Measurements from ENCODE around the gene IGLL1.

DNA sequence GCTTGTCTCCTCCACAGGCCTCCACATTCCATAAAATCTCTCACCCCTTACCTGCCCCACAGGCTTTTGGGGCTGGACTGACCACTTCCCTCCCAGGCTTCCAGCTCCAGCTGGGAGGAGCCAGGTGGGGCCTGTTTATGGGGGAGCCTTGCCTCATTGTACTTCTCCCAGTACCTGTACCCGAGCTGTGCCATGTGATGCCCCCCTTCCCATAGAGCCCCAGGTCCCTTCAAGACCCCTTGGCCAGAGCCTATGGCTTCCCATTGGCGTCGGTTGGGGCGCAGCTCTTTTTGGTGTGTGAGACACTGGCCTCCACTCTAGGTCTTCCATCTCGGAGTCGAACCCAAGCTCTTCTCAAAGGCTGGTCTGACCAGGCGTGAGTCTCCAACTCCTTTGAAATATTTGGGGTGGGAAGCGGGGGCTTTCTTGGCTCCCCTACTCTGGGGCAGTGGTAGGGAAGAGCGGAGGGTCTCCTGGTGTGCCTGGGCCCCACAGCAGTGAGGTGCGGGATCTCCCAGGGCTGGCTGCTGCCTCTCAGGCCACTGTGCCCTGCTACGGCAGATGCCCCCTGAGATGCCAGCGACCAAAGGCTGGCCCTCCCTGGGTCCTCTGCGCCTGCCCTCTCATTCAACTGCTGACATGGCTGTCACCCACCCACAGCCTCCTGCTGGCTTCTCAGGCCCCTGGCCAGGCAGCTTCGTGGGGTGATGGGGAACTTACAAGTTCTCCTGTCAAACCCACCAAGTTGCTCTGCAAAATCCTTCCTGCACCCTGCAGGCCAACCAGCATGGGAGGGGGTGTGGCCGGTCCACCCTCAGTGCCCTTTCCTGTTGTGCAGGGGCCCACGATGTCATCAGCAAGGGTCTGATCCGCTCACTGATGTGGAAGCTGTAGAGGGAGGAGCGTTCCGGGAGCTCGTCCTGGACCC, 26.4 kb upstream of the IGLL1 start:
- TF ChIP-seq, protein P1, sequence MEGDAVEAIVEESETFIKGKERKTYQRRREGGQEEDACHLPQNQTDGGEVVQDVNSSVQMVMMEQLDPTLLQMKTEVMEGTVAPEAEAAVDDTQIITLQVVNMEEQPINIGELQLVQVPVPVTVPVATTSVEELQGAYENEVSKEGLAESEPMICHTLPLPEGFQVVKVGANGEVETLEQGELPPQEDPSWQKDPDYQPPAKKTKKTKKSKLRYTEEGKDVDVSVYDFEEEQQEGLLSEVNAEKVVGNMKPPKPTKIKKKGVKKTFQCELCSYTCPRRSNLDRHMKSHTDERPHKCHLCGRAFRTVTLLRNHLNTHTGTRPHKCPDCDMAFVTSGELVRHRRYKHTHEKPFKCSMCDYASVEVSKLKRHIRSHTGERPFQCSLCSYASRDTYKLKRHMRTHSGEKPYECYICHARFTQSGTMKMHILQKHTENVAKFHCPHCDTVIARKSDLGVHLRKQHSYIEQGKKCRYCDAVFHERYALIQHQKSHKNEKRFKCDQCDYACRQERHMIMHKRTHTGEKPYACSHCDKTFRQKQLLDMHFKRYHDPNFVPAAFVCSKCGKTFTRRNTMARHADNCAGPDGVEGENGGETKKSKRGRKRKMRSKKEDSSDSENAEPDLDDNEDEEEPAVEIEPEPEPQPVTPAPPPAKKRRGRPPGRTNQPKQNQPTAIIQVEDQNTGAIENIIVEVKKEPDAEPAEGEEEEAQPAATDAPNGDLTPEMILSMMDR (IDR thresholded peaks at IDR 0.05), result no peak
- TF ChIP-seq POLR2A (IDR thresholded peaks at IDR 0.05), result no peak

Measured in vagina (tissue), 2 donors.